Skeletal muscle satellite cell (primary cell): ENCODE data around the gene NT5C1B. TPM values are rescaled to one million over a fixed set of nuclear protein-coding genes. Genes with fewer than 3 reads are reported as not detected.

ENCODE experiments used
- small RNA-seq: library from RNA; depleted of rRNA; stranded (forward); fragments of <200 nt; gene quantifications from one replicate; pipeline ENCODE3, GENCODE V24; 2012

The NT5C1B gene

Small RNA genes within 50 kb of the gene (small RNA-seq; reads per million reads assigned to genes)
- not detected for gene RNU6-1215P
